Globus pallidus (tissue), 1 donor: Measurements from ENCODE around the gene PNPO.

Experiments used
- DNase-seq: peaks from one replicate; pipeline ENCODE4 v3.0.0-alpha.2; 2015; ENCODE audit warnings: low spot score

PNPO gene

DNA sequence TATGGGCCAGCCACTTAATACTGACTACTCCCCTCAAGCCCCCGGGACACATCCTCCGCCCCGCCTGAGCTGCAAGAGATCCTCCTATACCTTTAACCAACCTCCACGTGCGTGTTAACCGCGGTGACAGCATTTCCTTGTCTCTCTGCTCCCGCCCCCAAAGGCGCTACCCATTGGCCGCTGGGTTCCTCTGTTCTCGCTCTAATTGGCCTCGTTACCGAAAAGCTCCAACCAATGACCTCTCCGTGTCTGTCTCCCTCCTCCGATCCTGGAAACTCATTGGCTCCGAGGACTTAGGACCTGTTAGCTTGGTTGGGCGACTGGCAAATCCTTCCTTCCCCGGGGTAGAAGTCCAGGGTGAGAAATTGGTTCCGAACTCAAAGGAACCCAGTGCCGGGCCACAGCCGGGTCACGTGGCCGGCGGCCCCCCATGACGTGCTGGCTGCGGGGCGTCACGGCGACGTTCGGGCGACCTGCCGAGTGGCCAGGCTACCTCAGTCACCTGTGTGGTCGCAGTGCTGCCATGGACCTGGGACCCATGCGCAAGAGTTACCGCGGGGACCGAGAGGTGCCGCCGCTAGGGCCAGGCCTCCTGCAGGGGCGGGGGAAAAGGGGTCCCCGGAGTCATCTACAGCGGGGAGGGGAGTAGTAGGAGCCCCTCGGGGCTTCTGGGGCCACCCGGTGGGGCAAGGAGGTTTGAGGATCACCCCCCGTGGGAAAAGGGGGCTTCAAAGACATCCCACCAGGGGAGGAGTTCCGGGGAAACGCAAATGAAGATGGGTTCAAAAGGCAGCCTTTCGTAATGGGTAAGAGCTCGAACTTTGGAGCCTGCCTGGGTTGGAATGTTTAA, at the start of gene PNPO:
PNPO (plus strand) TSS at position 326 of the 850 bp plus-strand sequence; CDS start at position 431, 105 bp downstream.
- peak; percentile 98 for DNase-seq

- DNase-seq, result peak; percentile 32
These were observed 46.6 kb upstream of the PNPO start for GRCh38 chr17:47894498-47895346.

DNA sequence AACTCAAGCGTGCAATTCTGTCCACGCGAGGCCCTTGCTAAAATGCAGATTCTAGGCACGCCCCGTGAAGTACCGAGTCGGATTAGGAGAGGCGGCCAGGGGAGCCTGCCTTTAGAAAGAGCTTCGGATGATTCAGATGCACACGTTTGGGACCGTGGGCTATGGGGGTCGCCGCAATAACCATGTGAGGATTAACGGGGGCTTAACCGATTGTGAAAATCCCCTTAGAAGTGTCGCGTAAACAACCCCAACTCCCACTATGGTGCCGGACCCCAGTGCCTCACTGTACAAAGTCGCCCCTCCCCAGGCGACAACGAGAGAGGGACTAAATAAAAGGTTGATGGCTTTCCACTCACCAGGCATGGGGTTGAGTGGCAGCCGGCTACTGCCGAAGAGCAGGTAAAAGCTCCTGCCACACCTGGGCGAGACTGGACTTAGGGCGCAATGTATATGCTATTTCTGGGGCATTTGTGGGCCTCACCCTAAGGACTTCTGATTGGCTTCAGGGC, 46.0 kb upstream of the PNPO start:
- no peak for DNase-seq

GRCh38 chr17:47895856-47896671, 45.3 kb upstream of the PNPO start, which contains the start of gene SP2:
TSS of gene SP2 (plus strand) at chr17:47896236. CDS start at chr17:47896287, 51 bp downstream.
- peak; percentile 100 for DNase-seq

DNA sequence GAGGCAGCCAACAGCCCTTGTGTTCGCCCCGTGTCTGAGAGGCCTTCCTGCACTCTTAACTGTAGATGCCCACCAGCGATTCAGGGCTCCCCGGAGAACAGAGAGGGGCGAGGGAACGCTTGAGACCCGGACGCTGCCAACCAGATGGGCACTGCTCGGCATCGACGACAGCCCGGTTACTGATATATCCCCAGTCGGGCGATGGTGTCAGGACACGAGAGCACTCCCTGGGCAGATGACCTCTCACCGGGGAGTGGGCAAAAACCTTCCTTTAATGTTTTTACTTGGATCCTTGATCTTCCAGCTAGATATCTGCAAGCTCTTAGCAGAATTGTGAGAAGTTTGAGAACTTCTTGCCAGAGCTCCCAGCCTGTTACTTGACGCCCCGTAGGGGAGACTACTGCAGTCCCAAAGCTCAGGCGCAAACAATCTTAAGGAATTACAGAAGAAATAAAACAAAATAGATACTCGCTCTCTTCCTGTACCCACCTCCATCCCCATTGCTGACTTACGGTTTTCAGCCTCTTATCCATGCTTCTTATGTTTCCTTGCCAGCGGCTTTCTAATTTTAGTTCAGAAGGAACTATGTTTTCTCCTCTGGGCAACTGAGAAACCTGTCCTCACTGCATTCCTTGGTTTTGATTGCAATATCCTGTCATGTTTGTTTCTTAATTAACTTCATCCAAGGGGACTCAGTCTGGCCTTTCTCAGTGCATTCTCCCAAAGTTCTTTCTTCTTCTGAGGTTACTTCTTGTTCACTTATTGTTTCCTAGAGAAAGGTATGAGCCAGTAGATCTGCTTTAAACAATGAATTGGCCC, 44.5 kb upstream of the PNPO start:
- DNase-seq, result no peak

GRCh38 chr17:47897561-47897960, 43.8 kb upstream of the PNPO start:
- DNase-seq, result peak; percentile 36

DNA sequence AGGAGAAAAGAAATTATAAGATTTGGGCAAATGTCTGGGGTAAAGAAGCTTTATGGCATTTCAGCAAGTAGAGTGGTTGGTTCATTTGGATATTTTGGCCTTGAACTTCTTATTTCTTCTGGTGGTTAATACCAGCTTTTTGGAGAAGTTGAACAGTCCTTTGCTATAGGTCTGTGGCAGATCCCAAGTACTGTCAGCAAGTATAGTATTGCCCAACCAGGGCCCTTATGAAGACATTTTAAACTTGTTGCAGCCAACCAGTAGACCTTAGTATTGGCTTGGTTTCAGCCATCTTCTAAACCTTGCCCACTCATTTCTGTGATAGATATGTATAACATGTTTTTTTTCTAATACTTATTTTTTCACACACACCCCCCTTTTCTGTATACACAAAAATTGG, 43.1 kb upstream of the PNPO start:
- no peak for DNase-seq

DNA sequence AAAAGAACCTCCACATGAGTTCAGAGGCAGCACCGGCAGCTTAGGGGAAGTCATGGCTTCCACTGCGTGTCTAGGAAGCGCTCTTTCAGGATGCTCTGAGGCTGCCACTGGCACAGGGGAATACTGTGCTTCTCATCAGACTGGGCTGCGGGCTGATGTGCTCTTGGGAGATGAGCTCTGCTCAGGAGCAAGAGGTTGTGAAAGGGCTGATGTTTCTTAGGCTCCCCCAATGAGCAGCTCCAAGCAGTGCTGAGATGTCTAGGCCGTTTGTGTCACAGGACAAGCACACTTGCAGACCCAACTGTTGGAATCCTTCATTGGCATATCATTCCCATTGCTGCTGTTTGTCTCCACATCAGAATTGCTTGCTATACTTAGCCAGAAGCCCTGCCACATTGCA, 41.7 kb upstream of the PNPO start:
- DNase-seq, result no peak

DNA sequence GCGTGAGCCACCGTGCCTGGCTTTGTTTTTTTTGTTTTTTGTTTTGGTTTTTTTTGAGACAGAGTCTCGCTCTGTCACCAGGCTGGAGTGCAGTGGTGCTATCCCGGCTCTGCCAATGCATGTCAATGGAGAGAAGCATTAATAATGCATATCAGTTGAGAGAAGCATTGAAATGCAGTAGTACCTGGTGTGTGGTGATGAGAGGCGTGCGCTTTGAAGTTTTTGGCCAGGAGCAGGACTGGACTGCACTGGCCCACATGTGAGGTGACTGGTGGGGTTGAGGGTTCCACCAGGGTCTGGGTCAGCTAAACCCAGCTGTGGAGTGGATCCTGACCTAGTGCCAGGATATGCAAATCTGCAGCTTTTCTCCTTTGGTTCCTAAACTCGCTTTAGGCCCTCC, 39.9 kb upstream of the PNPO start:
- DNase-seq, result no peak

GRCh38 chr17:47902039-47902744, 39.2 kb upstream of the PNPO start:
- DNase-seq, result no peak

DNA sequence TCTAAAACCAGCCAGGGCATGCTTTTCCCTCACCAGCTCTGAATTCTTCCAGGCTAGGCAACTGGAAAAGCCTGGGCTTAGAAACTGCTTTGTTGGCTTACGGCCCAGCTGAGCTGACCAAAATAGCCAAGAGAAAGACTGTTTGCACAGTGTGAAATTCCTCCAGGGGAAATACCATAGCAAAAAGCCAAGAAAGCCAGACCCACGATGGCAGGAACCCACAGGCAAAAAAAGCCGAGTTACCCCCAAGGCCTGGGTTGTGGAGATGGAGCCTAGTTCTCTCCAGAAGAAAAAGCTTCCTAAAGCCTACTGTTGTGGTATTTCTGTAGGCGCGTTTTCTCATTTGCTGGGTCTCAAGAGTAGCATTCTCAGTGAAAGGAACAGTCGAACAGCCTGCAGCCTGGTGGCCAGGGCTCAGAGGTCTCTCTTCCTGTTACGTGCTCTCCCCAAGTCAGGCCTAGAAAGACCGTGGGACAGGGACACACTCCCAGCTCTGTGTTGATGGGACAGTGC, 36.1 kb upstream of the PNPO start:
- peak; percentile 83 for DNase-seq

- DNase-seq, result no peak
These were observed 34.9 kb upstream of the PNPO start for GRCh38 chr17:47906443-47906842.

DNA sequence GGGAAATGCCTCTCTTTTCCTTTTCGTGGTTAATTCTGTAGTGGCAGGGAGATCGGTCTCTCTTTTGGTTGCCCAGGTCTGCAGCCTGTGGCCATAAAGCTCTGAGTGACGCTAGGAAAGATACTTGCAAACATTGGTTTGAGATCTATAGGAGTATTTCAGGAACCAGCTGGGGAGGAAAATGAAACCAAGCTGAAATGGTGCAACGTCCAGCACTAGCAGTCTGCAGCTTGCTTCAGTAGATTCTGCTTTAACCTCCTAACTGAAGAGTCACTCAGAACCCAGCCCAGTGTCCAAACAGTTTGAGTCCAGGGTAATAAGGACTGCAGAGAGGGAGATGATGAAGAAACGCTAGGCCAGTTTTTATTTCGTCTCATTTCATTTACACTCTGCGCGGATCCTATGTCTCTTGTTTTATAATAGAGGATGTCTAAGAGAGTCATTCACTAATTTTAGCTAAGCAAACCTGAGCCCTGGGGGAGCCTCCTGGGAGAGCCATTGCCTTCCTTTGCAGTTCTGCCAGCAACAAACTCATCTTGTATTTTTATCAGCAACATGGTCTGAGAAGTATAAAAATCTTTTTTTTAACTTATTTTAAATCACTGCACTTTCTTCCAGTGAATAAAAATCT, 33.3 kb upstream of the PNPO start:
- no peak for DNase-seq

- DNase-seq, result no peak
These were observed 28.3 kb upstream of the PNPO start for GRCh38 chr17:47913050-47913449.

- no peak for DNase-seq
These were observed 26.9 kb upstream of the PNPO start for GRCh38 chr17:47914306-47914948.

DNA sequence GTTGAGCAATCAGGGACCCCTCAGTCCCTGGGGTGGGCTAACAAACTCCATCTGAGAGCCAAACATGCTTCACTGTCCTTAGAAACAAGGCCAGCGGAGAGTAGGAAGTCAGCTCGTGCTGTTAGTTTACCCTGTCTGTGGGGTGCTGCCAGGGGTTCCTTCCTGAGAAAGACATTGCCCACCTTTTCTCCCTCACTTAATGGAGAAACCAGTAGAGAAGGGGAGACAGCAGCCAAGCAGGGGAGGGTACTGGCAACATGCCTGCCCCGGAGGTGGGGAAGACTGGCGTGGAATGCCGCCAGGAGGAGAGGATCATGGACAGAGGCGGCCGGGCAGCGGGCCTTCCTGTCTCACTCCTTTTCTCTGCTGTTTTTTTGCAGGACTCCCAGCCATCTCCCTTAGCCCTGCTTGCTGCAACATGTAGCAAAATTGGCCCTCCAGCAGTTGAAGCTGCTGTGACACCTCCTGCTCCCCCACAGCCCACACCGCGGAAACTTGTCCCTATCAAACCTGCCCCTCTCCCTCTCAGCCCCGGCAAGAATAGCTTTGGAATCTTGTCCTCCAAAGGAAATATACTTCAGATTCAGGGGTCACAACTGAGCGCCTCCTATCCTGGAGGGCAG, 25.5 kb upstream of the PNPO start:
- no peak for DNase-seq

DNA sequence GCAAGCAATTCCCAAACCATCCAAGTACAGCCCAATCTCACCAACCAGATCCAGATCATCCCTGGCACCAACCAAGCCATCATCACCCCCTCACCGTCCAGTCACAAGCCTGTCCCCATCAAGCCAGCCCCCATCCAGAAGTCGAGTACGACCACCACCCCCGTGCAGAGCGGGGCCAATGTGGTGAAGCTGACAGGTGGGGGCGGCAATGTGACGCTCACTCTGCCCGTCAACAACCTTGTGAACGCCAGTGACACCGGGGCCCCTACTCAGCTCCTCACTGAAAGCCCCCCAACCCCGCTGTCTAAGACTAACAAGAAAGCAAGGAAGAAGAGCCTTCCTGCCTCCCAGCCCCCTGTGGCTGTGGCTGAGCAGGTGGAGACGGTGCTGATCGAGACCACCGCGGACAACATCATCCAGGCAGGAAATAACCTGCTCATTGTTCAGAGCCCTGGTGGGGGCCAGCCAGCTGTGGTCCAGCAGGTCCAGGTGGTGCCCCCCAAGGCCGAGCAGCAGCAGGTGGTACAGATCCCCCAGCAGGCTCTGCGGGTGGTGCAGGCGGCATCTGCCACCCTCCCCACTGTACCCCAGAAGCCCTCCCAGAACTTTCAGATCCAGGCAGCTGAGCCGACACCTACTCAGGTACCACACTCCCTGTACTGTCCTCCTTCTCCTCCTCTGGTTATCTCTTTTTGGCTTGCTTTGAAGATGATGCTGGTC, 24.7 kb upstream of the PNPO start:
- no peak for DNase-seq

GRCh38 chr17:47917581-47917980, 23.8 kb upstream of the PNPO start:
- no peak for DNase-seq
